HG03520 (cell line): Measurements from ENCODE around the gene AMDHD2.

ENCODE experiments used
- ATAC-seq: cut with Tn5 transposase; IDR thresholded peaks from one replicate; pipeline ENCODE4 v1.9.1; 2021; ENCODE audit warnings: mild to moderate bottlenecking, moderate library complexity; ENCODE audit not compliant: unreplicated experiment

The AMDHD2 gene

DNA sequence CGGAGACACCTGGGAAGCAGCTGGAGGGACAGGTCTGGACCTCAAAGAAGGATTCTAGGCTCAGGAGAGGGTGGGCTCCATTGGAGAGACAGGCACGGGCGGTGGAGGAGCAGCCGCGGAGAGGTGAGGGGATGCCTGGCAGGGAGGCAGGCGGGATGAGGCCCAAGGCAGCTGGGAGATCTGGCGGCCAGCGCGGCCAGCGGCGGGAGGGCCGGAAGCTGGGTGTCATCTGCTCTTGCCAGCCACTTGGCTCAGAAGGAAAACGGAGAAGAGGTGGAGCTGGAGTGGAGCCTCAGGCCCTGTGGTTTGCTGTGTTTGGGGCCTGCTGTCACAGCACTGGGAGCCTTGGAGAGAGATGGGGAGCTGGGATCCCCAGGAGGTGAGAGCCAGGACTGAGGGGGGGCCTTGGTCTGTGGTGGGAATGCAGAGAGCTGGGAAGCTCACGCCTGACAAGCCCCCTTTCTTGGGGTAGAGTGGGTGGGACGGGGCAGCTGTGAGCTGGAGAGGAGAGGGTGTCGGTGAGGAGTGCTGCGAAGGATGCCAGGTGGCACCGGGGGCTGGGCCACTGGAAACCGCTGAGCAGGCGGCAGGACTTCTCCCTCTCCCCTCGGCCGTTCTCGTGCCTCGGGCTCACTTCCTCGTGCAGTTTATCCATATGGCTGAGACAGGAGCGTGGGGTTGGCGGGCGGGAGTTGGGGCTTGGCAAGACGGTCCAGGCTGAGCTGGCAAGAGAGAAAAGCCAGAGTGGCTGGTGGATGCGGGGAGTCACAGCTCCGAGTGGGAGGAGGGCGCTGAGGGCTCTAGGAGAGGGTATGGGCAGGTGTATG, 37.2 kb upstream of the AMDHD2 start:
- no peak for ATAC-seq

- ATAC-seq, result no peak
Observed at GRCh38 chr16:2483939-2484897, 36.0 kb upstream of the AMDHD2 start.

GRCh38 chr16:2484898-2485508, 35.2 kb upstream of the AMDHD2 start:
- ATAC-seq, result no peak

DNA sequence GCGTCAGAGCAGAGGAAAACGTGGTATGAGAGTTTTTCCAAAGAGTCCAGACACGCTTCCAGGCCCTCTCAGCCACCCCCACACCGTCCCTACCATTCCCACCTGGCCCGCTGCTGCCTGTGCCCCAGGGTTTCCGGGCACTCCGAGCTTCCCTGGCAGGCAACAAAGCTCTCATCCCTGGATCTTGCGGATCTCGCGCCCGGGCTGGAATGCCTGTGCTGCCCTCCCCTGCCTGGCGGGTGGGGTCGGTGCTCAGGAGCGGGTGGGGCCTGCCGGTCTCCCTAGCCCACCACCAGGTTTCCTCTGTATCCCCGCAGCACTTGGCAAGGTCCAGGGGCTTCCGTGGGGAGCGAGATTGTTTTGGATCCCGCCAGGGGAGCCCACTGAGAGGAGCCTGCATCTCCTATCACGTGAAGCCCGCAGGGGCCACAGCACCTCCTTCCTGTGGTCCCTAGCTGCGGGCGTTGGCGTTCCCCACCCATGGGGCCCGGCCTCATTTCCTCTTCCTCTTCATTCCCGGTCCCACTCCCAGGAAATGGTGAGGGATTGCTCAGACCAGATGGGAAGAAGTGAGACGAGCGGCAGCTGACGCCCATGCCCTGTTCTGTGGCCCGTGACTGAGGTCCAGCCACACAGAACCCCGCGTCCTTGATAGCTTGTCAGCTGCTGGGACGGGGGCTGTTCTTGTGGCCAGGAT, 34.2 kb upstream of the AMDHD2 start:
- ATAC-seq, result no peak

DNA sequence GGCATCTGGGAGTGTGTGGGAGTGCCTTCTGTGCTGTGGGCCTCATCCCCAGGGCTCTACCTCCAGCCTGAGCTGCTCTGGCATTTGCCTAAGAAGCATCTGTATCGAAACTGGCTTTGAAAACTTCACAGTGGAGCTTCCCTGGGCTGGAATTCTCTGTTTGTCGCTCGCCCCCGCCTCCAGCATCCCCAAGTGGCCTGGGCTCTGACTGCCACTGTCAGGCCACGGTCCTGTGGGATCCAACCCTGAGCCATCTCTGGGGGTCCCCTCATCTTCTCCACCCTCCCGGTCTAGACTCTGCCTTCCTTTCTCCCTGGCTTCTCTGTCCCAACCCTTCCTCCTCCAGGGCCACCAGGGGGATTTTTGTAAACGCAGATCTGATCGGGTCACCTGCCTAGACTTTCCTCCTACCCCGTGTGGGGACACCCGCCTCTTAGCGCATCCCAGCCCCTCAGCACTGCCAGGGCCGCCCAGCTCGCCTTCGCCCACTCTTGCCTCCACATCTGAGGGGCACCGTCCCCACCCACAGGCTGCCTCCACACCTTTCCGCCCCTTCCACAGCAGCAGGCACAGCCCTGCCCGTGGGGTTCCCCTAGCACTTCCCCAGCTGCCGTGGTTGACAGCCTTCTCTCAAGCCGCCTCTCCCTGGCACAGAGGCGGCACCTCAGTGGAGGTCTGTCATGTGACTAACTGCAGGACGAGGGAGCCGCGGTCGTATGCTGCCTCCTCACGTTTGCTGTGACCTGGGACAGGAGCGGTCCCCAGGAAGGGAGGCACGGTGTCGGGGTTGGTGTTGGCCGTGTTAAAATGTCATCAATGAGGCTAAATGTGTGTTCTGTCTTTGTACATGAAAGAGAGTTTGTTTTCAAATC, 33.3 kb upstream of the AMDHD2 start:
- no peak for ATAC-seq

DNA sequence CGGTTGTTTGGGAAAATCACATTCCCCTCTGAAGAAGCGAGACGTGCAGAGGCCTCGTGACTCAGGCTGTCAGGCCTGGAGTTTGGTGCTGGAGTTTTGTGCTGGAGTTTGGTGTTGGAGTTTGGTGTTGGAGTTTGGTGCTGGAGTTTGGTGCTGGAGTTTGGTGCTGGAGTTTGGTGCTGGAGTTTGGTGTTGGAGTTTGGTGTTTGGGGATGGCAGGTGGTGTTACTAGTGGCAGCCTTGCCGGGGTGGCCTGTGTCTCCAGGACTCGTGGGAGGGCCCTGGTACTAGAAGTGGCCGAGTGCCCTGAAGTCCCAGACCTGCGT, 32.7 kb upstream of the AMDHD2 start:
- no peak for ATAC-seq

- no peak for ATAC-seq
Observed at GRCh38 chr16:2487903-2488531, 32.2 kb upstream of the AMDHD2 start.

- no peak for ATAC-seq
Observed at GRCh38 chr16:2489581-2489980, 30.6 kb upstream of the AMDHD2 start.

DNA sequence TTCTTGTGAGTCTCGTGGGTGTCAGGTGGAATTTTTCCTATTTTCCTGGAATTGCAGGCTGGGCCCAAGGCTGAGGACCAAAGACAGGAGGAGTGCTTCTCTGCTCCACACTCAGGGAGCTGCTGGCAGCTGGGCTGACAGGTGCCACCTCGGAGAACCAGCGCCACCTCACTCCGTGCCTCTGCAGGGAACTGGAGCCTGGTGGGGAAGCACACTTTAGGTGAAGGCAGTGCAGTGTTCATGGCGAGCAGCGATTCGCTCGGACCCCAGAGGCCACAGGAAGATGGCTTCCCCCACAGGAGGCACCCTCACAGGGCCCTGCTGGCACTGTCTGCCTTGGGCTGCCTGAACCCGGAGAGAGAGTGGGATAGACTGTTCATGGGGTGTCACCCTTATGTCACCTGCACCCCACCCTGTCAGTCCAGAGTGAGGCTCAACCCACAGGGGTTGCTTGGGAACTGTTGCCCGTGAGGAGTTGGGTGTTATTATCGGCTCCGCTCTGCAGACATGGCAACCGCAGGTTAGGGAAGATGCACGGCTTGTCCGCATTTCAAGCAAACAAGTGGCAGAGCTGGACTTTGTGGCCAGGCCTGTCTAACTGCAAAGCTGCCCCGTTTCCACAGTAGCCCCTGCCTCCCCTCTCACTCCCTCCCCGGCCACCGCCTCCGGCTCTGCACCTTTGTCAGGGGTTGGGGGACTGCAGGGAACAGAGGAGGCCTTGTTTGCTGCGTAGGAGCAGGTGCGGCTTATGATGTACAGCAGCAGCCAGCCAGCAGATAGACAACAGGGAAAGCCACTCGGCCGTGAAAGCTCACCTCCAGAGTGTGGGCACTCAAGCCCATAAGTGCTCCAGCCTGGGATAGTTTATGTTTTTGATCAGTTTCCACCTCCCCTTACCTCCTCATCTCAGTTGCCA, 29.7 kb upstream of the AMDHD2 start:
- no peak for ATAC-seq

GRCh38 chr16:2492292-2492691, 27.9 kb upstream of the AMDHD2 start:
- ATAC-seq, result no peak

DNA sequence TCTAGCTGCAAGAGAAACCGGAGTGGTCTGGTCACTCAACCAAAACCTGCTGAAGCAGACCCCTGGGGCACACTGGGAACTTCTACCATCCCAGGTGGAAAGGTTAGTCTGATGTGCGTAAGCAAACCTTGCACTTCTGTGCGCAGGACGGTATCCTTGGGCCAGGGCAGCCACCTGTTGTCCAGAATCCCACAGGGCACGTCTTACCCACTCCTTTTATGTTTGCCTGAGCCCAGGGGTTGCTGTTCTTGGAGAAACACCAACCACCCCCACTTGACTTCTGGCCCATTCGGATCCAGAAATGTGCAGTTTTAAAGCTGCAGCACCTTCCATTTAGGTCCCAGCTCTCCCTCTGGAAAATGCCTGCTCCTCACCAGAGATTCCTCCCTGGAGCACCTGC, 26.6 kb upstream of the AMDHD2 start:
- no peak for ATAC-seq

DNA sequence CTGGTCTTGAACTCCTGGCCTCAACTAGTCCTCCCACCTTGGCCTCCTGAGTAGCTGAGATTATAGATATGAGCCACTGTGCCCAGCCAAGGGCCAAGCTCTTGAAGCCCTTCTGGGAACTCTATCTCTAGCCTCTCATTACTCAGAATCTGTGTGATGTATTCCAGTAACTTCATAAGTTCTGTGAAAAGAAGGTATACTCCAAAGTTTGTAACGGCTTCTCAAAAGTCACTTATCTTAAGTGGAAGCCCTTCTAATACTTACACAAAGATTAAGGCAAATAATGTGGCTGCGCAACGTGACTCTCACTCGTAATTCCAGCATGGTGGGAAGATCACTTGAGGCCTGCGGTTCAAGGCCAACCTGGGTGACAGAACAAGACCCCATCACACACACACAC, 25.6 kb upstream of the AMDHD2 start:
- no peak for ATAC-seq

- no peak for ATAC-seq
Observed at GRCh38 chr16:2495041-2495440, 25.1 kb upstream of the AMDHD2 start.

- ATAC-seq, result no peak
Observed at GRCh38 chr16:2496223-2497115, 23.7 kb upstream of the AMDHD2 start.

DNA sequence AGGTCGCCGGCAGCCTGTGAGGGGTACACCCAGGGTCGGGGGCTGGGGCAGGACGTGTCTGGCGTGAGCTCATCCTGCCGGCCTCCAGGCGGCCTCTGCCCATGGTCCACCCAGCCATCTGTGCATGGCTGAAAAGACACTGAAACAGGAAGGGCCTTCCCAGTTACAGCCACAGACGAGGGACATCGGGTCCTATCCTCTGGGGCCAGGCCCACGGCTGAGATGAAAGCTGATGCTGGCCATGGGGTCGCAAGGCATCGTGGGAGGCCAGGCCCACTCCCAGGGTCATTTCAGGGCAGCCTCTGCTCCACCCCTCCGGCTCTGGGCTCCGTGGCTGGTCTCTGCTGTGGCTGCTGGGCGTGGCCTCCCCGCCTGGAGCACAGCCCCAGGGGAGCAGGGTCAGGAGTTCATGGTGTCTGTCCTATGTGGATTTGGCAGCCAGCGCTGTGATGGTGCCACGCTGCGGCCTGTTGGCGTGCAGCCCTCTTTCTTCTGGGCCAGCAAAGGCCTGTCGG, 23.0 kb upstream of the AMDHD2 start:
- ATAC-seq, result no peak

DNA sequence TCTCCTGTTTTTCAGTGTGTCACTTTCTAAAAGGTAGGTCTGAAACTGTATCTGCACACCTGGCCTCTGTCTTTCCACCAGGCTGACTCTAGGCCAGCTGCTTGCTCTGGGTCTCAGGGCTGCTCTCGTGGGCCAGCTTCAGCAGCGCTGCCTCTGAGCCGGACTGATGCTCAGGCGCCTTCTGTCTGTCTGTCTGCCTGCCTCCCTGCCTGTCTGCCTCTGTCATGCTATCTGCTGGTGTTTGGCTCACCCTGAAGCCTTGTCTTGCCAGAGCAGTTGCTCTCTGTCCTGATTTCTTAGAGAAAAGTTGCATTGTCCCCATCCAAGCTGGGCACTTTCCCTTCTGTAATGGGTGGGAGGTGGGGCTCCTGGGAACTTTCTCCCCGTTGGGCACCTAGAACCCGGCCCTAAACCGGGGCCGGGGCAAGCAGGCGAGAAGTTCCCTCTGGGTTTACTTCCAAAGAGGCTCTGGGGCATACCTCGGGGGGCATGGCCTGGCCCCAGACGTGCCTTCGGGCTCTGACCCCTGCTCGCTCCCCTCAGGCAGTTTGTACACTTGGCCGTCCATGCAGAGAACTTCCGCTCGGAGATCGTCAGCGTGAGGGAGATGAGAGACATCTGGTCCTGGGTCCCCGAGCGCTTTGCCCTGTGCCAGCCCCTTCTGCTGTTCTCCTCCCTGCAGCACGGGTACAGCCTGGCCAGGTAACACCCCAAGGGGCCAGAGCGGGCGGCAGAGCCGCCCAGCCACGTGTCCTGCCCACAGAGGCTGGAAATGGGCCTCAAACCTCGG, 22.3 kb upstream of the AMDHD2 start:
- no peak for ATAC-seq
